MCF 10A (cell line): ENCODE data around the gene KRTAP5-6. TPM values are rescaled to one million over a fixed set of nuclear protein-coding genes. Genes with fewer than 3 reads are reported as not detected.

Source experiments
- BruUV-seq: library from RNA; stranded (reverse); fragments of 400-500 nt; replicated peaks from 2 replicates; lab custom pipeline; 2021; lab: Mats Ljungman, UMichigan
- CTCF ChIA-PET: fragments of 300-600 bp; sonication (Branson Sonifier 250); formaldehyde crosslinking; extraction: SDS; loops from one replicate; lab custom pipeline; 2021; ENCODE audit warnings: antibody characterized with exemption, inconsistent platforms; lab: Yijun Ruan, JAX
- POLR2A ChIA-PET: fragments of 300-600, 350-650 bp; sonication (Branson Sonifier 250); formaldehyde crosslinking; extraction: SDS; loops from one replicate; lab custom pipeline; 2020; ENCODE audit warnings: antibody characterized with exemption, inconsistent platforms; lab: Yijun Ruan, JAX
- DNase-seq: peaks from one replicate; pipeline ENCODE4 v3.0.0-alpha.2; 2018; ENCODE audit not compliant: unreplicated experiment
- H3K27ac Mint-ChIP-seq: one replicate; pipeline ENCODE4 v1.8.0; 2022; ENCODE audit warnings: mild to moderate bottlenecking, low read depth, mixed read lengths; ENCODE audit not compliant: unreplicated experiment
- H3K27me3 Mint-ChIP-seq: one replicate; pipeline ENCODE4 v1.8.0; 2022; ENCODE audit warnings: mixed read lengths; ENCODE audit not compliant: insufficient read depth, unreplicated experiment
- H3K36me3 Mint-ChIP-seq: one replicate; pipeline ENCODE4 v1.8.0; 2022; ENCODE audit warnings: mild to moderate bottlenecking, moderate library complexity, mixed read lengths; ENCODE audit not compliant: insufficient read depth, unreplicated experiment
- H3K4me1 Mint-ChIP-seq: one replicate; pipeline ENCODE4 v1.8.0; 2022; ENCODE audit warnings: mixed read lengths; ENCODE audit not compliant: insufficient read depth, unreplicated experiment
- H3K4me3 Mint-ChIP-seq: one replicate; pipeline ENCODE4 v1.8.0; 2022; ENCODE audit warnings: mild to moderate bottlenecking, moderate library complexity, mixed read lengths; ENCODE audit not compliant: unreplicated experiment
- H3K9me3 Mint-ChIP-seq: one replicate; pipeline ENCODE4 v1.8.0; 2022; ENCODE audit warnings: mixed read lengths; ENCODE audit not compliant: unreplicated experiment
- CTCF ChIP-seq: fragments of 200-600 bp; IDR thresholded peaks from one replicate; pipeline ENCODE4 v1.8.0; 2022; ENCODE audit warnings: antibody characterized with exemption, mild to moderate bottlenecking; ENCODE audit not compliant: unreplicated experiment
- intact Hi-C: fragments of 100-400 bp; cut with micrococcal nuclease; formaldehyde crosslinking; loops from 2 replicates; pipeline ENCODE4 v1.14.1; 2022
- total RNA-seq: library from RNA; stranded (reverse); gene quantifications from 2 replicates; pipeline ENCODE4 v1.2.3, GENCODE V29; 2022

The KRTAP5-6 gene
- total RNA-seq, 1 experiment from 2014 or later: not detected

DNA sequence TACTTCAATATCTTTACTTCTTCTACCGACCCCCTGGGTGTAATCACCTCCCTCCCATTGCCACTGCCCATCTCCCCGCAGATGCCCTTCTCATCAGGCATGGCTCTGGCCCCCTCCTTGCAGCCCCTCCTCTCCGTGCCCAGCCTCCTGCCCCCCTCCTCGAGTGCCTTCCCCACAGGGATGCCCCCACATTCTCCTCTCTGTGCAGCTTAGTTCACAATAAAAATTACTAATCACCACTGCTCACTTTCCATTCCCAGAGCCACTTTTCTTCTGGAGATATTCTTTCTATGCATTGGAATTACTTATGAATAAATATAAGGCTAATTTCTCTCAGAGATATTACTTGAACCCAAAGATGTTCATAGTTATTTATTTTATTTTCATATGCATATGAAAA, 31.3 kb downstream of the KRTAP5-6 start:
- POLR2A ChIA-PET: no interaction called here
- TF ChIP-seq CTCF: no peak
- no TSS peak for BruUV-seq
- CTCF ChIA-PET: no interaction called here
- Mint-ChIP-seq H3K9me3 (peaks cover 10% of the 10 kb centered on the region), H3K36me3 (no peaks in the 10 kb centered on the region), H3K27me3 (peaks cover 78% of the 10 kb centered on the region), H3K4me3 (no peak overlapping the region), H3K4me1 (peaks cover under 1% of the 10 kb centered on the region), H3K27ac (no peak overlapping the region)
- no peak for DNase-seq
- intact Hi-C loops: no loop called here

DNA sequence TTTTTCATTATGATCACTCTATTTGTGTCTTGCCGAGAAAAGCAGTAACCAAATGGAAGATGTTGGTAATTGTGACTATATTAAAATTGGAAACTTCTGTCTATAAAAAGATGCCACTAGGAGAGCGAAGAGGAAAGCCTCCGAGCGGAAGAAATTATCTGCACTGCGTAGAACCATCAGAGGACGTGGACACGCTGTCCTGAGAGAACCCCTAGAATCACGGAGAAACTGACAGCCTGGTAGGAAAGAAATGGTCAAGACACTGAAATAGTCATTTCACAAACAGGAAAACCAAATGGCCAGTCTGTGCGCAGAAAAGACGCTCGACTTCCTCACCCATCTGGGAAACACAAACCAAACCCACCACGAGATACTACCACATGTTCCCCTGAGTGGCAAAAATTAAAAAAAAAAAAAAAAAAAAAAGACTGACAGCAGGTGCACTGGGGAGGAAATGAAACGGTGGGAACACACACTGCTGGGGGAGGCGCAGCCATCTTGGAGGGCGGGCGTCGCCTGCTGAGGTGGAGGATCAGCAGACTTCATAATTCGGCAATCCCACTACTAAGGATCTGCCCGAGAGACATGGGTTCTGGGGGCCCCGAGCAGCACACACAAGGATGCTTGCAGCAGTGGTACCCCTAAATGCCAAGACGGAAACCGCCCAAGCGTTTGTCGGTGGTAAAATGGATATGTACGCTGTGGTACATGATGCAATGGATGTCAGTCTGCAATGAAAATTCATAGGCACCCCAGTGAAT, 32.1 kb downstream of the KRTAP5-6 start:
- Mint-ChIP-seq H3K36me3 (no peaks in the 10 kb centered on the region), H3K27me3 (peaks cover 78% of the 10 kb centered on the region), H3K4me1 (peaks cover 6% of the 10 kb centered on the region), H3K27ac (no peak overlapping the region), H3K4me3 (no peak overlapping the region), H3K9me3 (peaks cover 10% of the 10 kb centered on the region)
- CTCF ChIA-PET: no interaction called here
- intact Hi-C loops: no loop called here
- DNase-seq: no peak
- BruUV-seq: no TSS peak
- no peak for TF ChIP-seq CTCF
- POLR2A ChIA-PET: no interaction called here

- peaks cover 77% of the 10 kb centered on the region for H3K27me3 Mint-ChIP-seq
- no peak for TF ChIP-seq CTCF
- no peaks in the 10 kb centered on the region for H3K36me3 Mint-ChIP-seq
- H3K9me3 Mint-ChIP-seq: peaks cover 10% of the 10 kb centered on the region
- no TSS peak for BruUV-seq
- no peak overlapping the region for H3K27ac Mint-ChIP-seq
- intact Hi-C loops: no loop called here
- no peak for DNase-seq
- peaks cover 6% of the 10 kb centered on the region for H3K4me1 Mint-ChIP-seq
- H3K4me3 Mint-ChIP-seq: no peak overlapping the region
- POLR2A ChIA-PET: no interaction called here
- CTCF ChIA-PET: no interaction called here
Observed at GRCh38 chr11:1729692-1730011, 32.7 kb downstream of the KRTAP5-6 start.

DNA sequence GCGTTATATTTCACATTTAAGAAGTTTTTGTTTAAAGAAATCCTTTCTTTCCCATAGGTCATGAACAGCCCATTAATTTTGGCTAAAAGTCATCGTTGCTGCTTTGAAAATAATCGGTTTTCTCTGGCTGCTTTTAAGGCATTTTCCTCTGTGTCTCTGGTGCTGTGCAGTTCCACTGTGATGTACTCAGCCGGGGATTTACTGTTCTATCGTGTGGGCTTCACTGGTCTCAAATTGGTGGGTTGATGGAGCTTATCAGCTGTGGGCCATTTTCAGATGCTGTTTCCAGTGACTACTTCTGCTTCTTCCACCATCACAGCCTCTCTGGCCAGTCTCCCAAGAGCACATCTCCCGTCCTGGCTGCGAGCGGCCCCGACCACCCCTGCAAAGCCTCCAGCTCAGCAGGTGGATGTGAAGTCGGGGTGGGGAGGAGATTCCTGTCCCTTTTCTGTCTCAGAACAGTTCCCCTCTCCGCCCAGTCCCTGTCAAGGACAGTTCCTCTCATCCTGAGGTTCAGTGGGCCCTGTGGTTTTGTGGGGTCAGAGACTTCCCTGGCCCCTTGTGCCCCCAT, 33.1 kb downstream of the KRTAP5-6 start:
- TF ChIP-seq CTCF: no peak
- intact Hi-C loops: no loop called here
- DNase-seq: no peak
- Mint-ChIP-seq H3K36me3 (no peaks in the 10 kb centered on the region), H3K27me3 (peaks cover 74% of the 10 kb centered on the region), H3K4me1 (peaks cover 6% of the 10 kb centered on the region), H3K4me3 (no peak overlapping the region), H3K27ac (no peak overlapping the region), H3K9me3 (peaks cover 10% of the 10 kb centered on the region)
- POLR2A ChIA-PET: no interaction called here
- BruUV-seq: no TSS peak
- CTCF ChIA-PET: no interaction called here
